Colonic mucosa (tissue), 4 donors: ENCODE measurements around the gene BRAT1. TPM values are rescaled to one million over a fixed set of nuclear protein-coding genes. Genes with fewer than 3 reads are reported as not detected.

ENCODE experiments used
- DNase-seq: peaks from one replicate; pipeline ENCODE4 v3.0.0-alpha.2; 2020
- H3K27ac ChIP-seq: fragments of 200-600 bp; one replicate; pipeline ENCODE4 v1.8.0; 2021
- H3K27me3 ChIP-seq: fragments of 200-600 bp; one replicate; pipeline ENCODE4 v1.8.0; 2021
- H3K36me3 ChIP-seq: fragments of 200-600 bp; one replicate; pipeline ENCODE4 v1.8.0; 2021
- H3K4me1 ChIP-seq: fragments of 200-600 bp; one replicate; pipeline ENCODE4 v1.8.0; 2021; ENCODE audit warnings: mild to moderate bottlenecking
- H3K4me3 ChIP-seq: fragments of 200-600 bp; one replicate; pipeline ENCODE4 v1.8.0; 2021
- H3K9ac ChIP-seq, 2 donors: one replicate each; pipeline ENCODE4 v1.7.0; 2013; ENCODE audit warnings: control low read depth in 2 of 2, low read depth in 2 of 2, low read length in 2 of 2
- H3K9me3 ChIP-seq: fragments of 200-600 bp; one replicate; pipeline ENCODE4 v1.8.0; 2021
- CTCF ChIP-seq: fragments of 200-600 bp; IDR thresholded peaks from one replicate; pipeline ENCODE4 v1.8.0; 2022; ENCODE audit warnings: antibody characterized with exemption, mild to moderate bottlenecking
- intact Hi-C: fragments of 100-400 bp; cut with DNase I; formaldehyde crosslinking; loops from one replicate; pipeline ENCODE4 v1.14.1; 2022
- total RNA-seq, 2 donors: library from RNA; stranded (reverse); fragmentation: NEBNext Ultra II Directional in 1 of 2; extraction: Animal tissue kit (Norgen Biotek cat#: 25700) in 1 of 2; gene quantifications; one replicate each; pipeline ENCODE4 v1.2.1, GENCODE V29; 2021
- donor health status: healthy.
- donor health status: DM: no; HTN: no; CAD: no.
- donor health status: DM: no; HTN: no; CAD: no.

Gene BRAT1
- total RNA-seq, 2 donors from 2014 or later, result 19.3 to 40.0 TPM

DNA sequence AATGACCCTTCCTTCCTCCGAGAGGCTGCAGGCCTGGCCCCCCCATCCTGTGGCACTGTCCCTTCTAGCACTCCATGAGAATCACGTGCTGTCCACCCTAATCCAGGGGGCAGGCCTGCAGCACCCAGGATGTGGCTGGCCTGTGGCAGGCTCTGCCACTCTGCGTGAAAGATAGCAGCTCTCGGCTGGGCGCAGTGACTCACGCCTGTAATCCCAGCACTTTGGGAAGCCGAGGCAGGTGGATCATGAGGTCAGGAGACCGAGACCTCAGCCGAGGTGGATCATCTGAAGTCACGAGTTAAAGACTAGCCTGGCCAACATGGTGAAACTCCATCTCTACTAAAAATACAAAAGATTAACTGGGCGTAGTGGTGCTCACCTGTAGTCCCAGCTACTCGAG lies 54.6 kb downstream of the BRAT1 start:
- no peak for TF ChIP-seq CTCF
- intact Hi-C loops, result no loop called here
- H3K4me1 ChIP-seq, result peaks cover under 1% of the 10 kb centered on the region
- no peak overlapping the region for H3K27ac ChIP-seq
- no peaks in the 10 kb centered on the region for H3K36me3 ChIP-seq
- H3K9ac ChIP-seq, result no peak overlapping the region
- no peaks in the 10 kb centered on the region for H3K9me3 ChIP-seq
- no peak overlapping the region for H3K4me3 ChIP-seq
- H3K27me3 ChIP-seq, result no peaks in the 10 kb centered on the region
- DNase-seq, result no peak

GRCh38 chr7:2499719-2500430 lies 55.4 kb downstream of the BRAT1 start:
- no peak overlapping the region for H3K4me3 ChIP-seq
- peaks cover 6% of the 10 kb centered on the region for H3K4me1 ChIP-seq
- H3K9me3 ChIP-seq, result no peaks in the 10 kb centered on the region
- no peak overlapping the region for H3K27ac ChIP-seq
- H3K9ac ChIP-seq, result no peak overlapping the region
- intact Hi-C loops, result no loop called here
- no peaks in the 10 kb centered on the region for H3K27me3 ChIP-seq
- H3K36me3 ChIP-seq, result no peaks in the 10 kb centered on the region
- DNase-seq, result no peak
- TF ChIP-seq CTCF, result no peak

GRCh38 chr7:2499181-2499580 lies 56.1 kb downstream of the BRAT1 start:
- Histone ChIP-seq H3K4me1 (peaks cover 13% of the 10 kb centered on the region), H3K27ac (no peak overlapping the region), H3K9ac (no peak overlapping the region), H3K36me3 (no peaks in the 10 kb centered on the region), H3K4me3 (no peak overlapping the region), H3K9me3 (no peaks in the 10 kb centered on the region), H3K27me3 (no peaks in the 10 kb centered on the region)
- no peak for DNase-seq
- TF ChIP-seq CTCF, result no peak
- intact Hi-C loops, result no loop called here

DNA sequence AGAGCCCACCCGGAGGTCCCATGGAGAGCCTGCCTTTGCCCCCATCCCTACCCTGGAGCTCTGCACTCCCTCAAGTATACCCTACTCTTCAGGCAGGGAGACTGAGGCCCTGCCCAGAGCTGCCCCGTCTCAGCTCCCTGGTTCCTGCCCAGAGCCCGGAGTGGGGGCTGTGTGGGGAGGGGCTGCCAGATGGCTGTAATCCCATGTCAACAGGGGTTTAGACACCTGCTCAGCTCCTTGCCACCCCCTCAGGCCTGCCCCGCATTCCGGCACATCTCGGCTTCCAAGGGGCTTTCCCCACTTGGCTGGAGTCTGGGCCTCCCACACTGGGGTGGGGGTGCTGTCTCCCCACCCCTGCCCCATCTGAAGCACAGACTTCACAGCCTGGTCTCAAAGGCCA lies 56.6 kb downstream of the BRAT1 start:
- Histone ChIP-seq H3K27me3 (no peaks in the 10 kb centered on the region), H3K36me3 (no peaks in the 10 kb centered on the region), H3K9ac (no peak overlapping the region), H3K27ac (no peak overlapping the region), H3K4me3 (no peak overlapping the region), H3K9me3 (no peaks in the 10 kb centered on the region), H3K4me1 (peaks cover 16% of the 10 kb centered on the region)
- no peak for DNase-seq
- intact Hi-C loops, result no loop called here
- no peak for TF ChIP-seq CTCF

DNA sequence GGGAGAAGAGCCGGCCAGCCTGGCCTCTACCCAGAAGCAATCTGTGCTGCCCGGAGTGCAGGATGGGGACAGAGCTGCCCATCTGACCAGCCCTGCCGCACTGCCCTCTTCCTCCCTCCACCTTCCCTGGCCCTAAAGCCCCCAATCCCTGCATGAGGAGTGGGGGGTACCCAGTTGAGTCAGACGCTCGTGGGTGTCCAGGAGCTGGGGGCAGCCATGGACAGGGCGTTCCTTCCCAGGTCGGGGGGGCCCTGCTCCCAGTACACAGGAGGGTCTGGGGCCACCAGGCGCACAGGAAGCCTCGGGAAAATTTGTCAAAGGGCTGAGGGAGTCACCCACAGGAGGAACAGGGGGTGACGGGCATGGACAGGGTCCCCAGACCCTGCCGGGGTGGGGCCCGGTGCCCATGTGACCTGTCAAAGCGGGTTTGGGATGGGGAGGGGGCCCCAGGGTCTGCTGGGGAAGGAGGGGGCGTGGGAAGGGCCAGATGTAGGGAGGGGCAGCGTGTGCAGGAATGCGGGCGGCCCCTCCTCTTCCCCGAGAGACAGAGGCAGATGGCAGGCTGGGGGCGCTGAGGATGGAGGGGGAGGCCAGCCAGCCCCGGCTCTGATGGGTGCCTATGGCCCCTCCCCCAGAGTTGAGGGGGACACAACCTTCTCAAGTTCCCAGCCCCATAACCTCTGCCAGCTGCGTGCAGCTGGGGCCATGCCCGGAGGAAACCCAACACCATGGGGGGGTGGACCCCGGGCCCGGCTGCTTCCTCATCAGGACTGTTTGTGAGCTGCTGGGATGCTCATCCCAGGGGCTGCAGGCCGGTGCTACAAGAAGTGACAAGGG lies 57.6 kb downstream of the BRAT1 start:
- Histone ChIP-seq H3K9me3 (no peaks in the 10 kb centered on the region), H3K27me3 (no peaks in the 10 kb centered on the region), H3K4me1 (peaks cover 16% of the 10 kb centered on the region), H3K4me3 (no peak overlapping the region), H3K36me3 (no peaks in the 10 kb centered on the region), H3K27ac (no peak overlapping the region), H3K9ac (no peak overlapping the region)
- intact Hi-C loops, result no loop called here
- no peak for DNase-seq
- no peak for TF ChIP-seq CTCF
